Measurements from ENCODE around the gene ANK3. TPM values are rescaled to one million over a fixed set of nuclear protein-coding genes. Genes with fewer than 3 reads are reported as not detected.

ANK3 gene
- total RNA-seq, 1 donor from 2014 or later = 4.0 TPM

DNA sequence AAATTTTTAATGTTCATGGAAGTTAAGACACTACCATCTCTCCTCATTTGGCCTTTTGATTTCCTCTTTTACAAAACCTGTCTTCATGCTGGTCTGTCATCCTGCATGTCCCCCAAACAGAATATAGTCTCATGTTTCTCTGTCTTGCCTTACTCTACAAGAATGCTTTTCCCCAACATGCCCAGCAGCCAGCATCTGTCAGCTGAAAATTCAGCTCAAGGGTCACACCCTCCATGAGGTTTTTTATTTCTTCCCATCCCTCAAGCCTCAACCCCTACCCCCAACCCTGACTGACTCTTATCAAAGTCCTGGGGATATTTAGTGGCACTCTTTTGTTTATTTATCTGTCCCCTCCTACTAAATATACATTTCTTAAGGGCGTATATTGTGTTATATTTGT is 202.0 kb downstream of the ANK3 start:
- CTCF ChIA-PET = no interaction called here
- no peak for ATAC-seq (ENCODE audit: low read depth)
- peaks cover 28% of the 10 kb centered on the region for H3K36me3 Mint-ChIP-seq (ENCODE audit: low read depth)
- H3K4me1 Mint-ChIP-seq = no peaks in the 10 kb centered on the region
- no peak overlapping the region for H3K27ac Mint-ChIP-seq
- no peak overlapping the region for H3K4me3 Mint-ChIP-seq
- TF ChIP-seq, protein P1, sequence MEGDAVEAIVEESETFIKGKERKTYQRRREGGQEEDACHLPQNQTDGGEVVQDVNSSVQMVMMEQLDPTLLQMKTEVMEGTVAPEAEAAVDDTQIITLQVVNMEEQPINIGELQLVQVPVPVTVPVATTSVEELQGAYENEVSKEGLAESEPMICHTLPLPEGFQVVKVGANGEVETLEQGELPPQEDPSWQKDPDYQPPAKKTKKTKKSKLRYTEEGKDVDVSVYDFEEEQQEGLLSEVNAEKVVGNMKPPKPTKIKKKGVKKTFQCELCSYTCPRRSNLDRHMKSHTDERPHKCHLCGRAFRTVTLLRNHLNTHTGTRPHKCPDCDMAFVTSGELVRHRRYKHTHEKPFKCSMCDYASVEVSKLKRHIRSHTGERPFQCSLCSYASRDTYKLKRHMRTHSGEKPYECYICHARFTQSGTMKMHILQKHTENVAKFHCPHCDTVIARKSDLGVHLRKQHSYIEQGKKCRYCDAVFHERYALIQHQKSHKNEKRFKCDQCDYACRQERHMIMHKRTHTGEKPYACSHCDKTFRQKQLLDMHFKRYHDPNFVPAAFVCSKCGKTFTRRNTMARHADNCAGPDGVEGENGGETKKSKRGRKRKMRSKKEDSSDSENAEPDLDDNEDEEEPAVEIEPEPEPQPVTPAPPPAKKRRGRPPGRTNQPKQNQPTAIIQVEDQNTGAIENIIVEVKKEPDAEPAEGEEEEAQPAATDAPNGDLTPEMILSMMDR (IDR thresholded peaks at IDR 0.05) = no peak
- intact Hi-C loops (cut with micrococcal nuclease) = no loop called here
- H3K27me3 Mint-ChIP-seq = peaks cover 3% of the 10 kb centered on the region
- POLR2A ChIA-PET = no interaction called here
- H3K9me3 Mint-ChIP-seq = no peaks in the 10 kb centered on the region
- DNase-seq = no peak

DNA sequence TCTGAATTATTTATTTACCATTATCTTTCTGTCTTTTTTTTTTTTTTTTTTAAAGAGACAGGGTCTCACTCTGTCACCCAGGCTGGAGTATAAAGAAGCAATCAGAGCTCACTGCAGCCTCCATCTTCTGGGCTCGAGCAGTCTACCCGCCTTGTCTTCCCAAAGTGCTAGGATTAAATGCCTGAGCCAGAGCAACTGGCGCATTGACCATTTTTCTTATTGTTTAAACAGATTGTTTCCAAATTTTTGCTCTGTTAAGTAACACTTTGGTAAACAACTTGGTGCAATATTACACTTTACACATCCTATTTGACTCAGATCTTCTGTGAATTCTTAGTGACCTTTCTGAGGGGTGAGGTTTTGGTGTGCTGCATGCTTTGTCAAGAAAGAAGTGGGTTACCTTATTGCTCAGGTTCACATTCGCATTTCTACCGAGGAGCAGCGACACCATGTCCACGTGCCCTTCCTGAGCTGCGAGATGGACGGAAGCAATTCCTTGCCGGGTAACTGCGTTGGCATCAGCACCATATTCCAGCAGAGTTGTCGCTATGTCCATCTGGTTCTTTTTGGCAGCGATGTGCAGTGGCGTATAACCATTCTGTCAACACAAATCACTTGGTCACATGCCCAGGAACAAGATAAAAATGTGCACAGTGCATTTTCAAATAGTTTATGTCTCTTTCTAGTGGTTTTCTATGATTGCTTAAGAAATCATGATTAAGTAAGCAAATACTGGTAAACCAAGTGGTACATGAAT is 203.2 kb downstream of the ANK3 start:
- no peaks in the 10 kb centered on the region for H3K4me1 Mint-ChIP-seq
- no peak overlapping the region for H3K4me3 Mint-ChIP-seq
- intact Hi-C loops (cut with micrococcal nuclease) = no loop called here
- TF ChIP-seq, protein P1 (IDR thresholded peaks at IDR 0.05) = no peak
- no peaks in the 10 kb centered on the region for H3K9me3 Mint-ChIP-seq
- POLR2A ChIA-PET = no interaction called here
- CTCF ChIA-PET = no interaction called here
- H3K36me3 Mint-ChIP-seq (ENCODE audit: low read depth) = peaks cover 26% of the 10 kb centered on the region
- ATAC-seq (ENCODE audit: low read depth) (no peak), DNase-seq (no peak)
- H3K27me3 Mint-ChIP-seq = peaks cover 3% of the 10 kb centered on the region
- no peak overlapping the region for H3K27ac Mint-ChIP-seq

DNA sequence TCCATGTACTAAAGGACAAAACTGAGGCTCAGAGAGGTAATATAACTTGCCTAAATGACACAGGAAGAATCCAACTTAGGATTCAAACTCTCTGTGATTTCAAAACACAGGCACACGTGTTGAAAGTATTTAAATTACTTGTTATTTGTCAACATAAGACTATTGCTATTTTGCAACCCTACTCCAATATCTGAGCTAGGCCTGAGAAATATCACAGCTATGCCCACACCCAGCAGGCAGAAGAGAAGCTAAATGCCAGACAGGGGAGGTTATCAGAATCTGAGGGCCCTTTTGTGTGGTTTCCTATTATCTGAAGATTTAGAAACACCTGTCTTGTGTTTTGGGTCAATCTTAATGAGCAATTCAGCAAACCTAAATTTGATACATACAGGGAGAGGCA is 204.3 kb downstream of the ANK3 start:
- Mint-ChIP-seq H3K9me3 (no peaks in the 10 kb centered on the region), H3K4me3 (no peak overlapping the region), H3K27me3 (no peaks in the 10 kb centered on the region), H3K36me3 (ENCODE audit: low read depth) (peaks cover 25% of the 10 kb centered on the region), H3K27ac (no peak overlapping the region), H3K4me1 (no peaks in the 10 kb centered on the region)
- no peak for ATAC-seq (ENCODE audit: low read depth)
- TF ChIP-seq, protein P1 (IDR thresholded peaks at IDR 0.05) = no peak
- ChIA-PET CTCF (no interaction called here), POLR2A (no interaction called here)
- no peak for DNase-seq
- intact Hi-C loops (cut with micrococcal nuclease) = no loop called here

DNA sequence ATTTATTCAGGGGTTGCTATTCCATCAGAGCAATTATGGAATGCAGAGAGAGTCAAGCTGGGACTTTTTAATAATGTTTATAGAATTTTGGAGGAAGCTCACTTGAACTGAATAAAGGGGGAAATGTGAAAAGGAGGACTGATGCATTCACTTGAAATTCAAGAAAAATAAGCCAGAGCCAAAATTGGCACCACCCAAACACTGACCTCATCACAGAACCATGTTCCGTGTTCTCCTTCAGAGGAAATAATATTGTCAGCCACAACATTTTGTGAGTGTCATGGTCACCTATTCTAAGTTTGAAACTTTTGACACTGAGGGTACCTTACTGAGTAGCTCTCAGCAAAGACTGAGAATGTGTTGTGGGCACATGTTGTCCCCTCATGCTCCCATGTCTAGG is 207.0 kb downstream of the ANK3 start:
- Mint-ChIP-seq H3K27me3 (no peaks in the 10 kb centered on the region), H3K9me3 (no peaks in the 10 kb centered on the region)
- intact Hi-C loops (cut with micrococcal nuclease) = no loop called here

GRCh38 chr10:60176925-60177324 is 212.8 kb downstream of the ANK3 start:
- Mint-ChIP-seq H3K4me3 (no peak overlapping the region), H3K36me3 (ENCODE audit: low read depth) (peaks cover 17% of the 10 kb centered on the region), H3K9me3 (no peaks in the 10 kb centered on the region), H3K27ac (no peak overlapping the region), H3K27me3 (no peaks in the 10 kb centered on the region), H3K4me1 (no peaks in the 10 kb centered on the region)
- DNase-seq (no peak), ATAC-seq (ENCODE audit: low read depth) (no peak)
- POLR2A ChIA-PET = no interaction called here
- TF ChIP-seq, protein P1 (IDR thresholded peaks at IDR 0.05) = no peak
- CTCF ChIA-PET = no interaction called here
- intact Hi-C loops (cut with micrococcal nuclease) = no loop called here

More for the DNA sequence above, 207.0 kb downstream of the ANK3 start:
- H3K27ac Mint-ChIP-seq = no peak overlapping the region
- peaks cover 21% of the 10 kb centered on the region for H3K36me3 Mint-ChIP-seq (ENCODE audit: low read depth)
- CTCF ChIA-PET = no interaction called here
- no peak overlapping the region for H3K4me3 Mint-ChIP-seq
- no peaks in the 10 kb centered on the region for H3K4me1 Mint-ChIP-seq
- ATAC-seq (ENCODE audit: low read depth) (no peak), DNase-seq (no peak)
- TF ChIP-seq, protein P1 (IDR thresholded peaks at IDR 0.05) = no peak
- POLR2A ChIA-PET = no interaction called here

Data from activated B cell treated with CpG ODN at 0.5 μM for 24 hours (primary cell).